Brain pericyte (primary cell): ENCODE results near the gene POU2F1.

Experiments
- DNase-seq: peaks from one replicate; pipeline ENCODE4 v3.0.0-alpha.2; 2012; ENCODE audit warnings: low read depth, low spot score

Gene POU2F1

GRCh38 chr1:167465743-167466142, 245.1 kb downstream of the POU2F1 start:
- no peak for DNase-seq

DNA sequence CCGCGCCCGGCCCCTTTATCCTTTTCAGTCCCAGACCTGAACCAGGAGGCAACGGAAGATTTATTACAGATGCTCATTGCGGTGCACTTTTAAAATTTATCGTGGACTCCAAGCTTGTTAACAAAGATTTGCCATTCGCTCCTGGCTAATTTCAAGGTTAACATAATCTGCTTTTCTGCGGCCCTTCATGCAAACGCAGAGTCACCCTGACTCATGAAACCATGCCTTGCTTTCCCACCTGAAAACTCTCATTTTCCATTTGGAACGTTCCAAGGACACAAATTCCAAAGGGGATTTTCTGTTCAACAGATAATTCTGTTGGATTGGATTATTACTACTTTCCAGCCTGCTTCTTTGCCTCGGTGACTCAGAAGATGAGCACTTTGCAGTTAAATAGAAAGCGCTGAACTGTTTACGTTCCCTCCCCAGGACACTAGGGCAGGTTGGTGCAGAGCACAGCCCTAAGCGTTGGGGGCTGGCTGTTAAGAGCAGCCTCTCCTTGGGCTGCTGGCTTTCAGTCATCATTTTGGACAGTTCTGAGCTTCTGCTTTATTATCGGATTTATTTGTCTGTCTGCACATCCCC, 246.5 kb downstream of the POU2F1 start:
- no peak for DNase-seq

- DNase-seq: no peak
Observed at GRCh38 chr1:167467752-167468151, 247.1 kb downstream of the POU2F1 start.

GRCh38 chr1:167469280-167469965, 248.7 kb downstream of the POU2F1 start:
- DNase-seq: no peak

DNA sequence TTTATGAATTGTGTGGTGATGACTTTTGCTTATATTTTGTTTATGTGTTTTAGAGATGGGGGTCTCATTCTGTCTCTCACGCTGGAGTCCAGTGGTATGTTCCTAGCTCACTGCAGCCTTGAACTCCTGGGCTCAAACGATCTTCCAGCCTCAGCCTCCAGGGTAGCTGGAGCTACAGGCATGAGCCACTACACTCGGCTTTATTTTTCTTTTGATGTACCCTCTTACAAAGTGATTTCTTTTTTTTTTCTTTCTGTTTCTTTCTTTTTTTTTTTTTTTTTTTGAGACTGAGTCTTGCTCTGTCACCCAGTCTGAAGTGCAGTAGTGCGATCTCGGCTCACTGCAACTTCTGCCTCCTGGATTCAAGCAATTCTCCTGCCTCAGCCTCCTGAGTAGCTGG, 250.9 kb downstream of the POU2F1 start:
- no peak for DNase-seq

- DNase-seq: no peak
Observed at GRCh38 chr1:167472752-167473521, 252.3 kb downstream of the POU2F1 start.

DNA sequence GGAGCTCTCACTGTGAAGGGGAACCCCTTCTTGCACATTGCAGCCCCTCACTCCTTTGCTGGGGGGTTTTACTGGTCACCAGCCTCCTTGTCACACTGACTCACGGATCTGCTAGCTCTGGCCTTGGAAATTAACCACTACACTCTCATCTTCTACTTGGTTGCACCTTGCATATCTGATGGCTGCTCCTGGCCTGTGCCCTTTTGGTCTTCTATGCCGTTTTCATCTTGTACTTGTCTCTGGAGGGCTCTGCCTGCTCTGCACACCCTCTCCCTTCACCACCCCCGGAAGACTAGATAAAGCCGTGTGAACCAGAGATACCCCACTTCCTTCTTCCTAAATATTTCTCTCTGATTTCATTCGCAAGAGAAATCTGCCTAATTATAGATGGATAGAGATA, 253.1 kb downstream of the POU2F1 start:
- DNase-seq: no peak

- DNase-seq: no peak
Observed at GRCh38 chr1:167474191-167474641, 253.5 kb downstream of the POU2F1 start.

DNA sequence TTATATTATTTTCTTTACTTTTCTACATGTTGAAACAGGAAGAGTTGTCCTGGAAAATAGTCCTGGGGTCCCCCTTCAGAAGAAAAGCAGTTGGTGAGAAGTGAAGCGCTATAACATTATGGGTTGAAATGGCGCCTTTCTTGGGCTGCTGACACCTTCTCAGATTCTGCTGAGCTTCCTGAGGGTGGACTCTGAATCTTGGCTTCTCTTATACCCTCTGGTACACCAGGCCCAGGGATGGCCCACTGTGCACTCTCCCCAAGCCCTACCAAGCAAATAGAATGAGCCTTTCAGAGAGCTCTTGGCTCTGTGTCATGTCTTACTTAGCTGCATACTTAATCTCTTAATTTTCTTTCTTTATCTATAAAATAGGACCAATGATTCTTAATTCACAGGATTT, 255.4 kb downstream of the POU2F1 start:
- DNase-seq: no peak
